Measurements from ENCODE around the gene NOTUM. TPM values are rescaled to one million over a fixed set of nuclear protein-coding genes. Genes with fewer than 3 reads are reported as not detected.

The NOTUM gene
- total and polyA plus RNA-seq, 9 donors: 2.8 to 7.6 (median 3.4) TPM

Other genes with a start within 250 kb of the NOTUM start
- gene SLC25A10, start 248.9 kb downstream of the NOTUM start, total RNA-seq: 4.3 TPM
- 1 to 10 TPM; 3.3 to 5.3 (median 4.2) TPM for gene SLC25A10, start 248.9 kb downstream of the NOTUM start, polyA plus RNA-seq (ENCODE audit: insufficient read depth in 1 of 8, insufficient read length in 8 of 8, low replicate concordance in 1 of 8)
- gene GCGR, start 157.0 kb downstream of the NOTUM start, total RNA-seq: not detected
- under 1 TPM in 4 of 8 donors, not detected in 4; 0.10 to 0.21 (median 0.18) TPM for gene GCGR, start 157.0 kb downstream of the NOTUM start, polyA plus RNA-seq (ENCODE audit: insufficient read depth in 1 of 8, insufficient read length in 8 of 8, low replicate concordance in 1 of 8)
- 113 TPM for gene MCRIP1, start 127.9 kb downstream of the NOTUM start, total RNA-seq
- 100 to 1,000 TPM; 123 to 147 (median 134) TPM for gene MCRIP1, start 127.9 kb downstream of the NOTUM start, polyA plus RNA-seq (ENCODE audit: insufficient read depth in 1 of 8, insufficient read length in 8 of 8, low replicate concordance in 1 of 8)
- gene PPP1R27, start 126.1 kb downstream of the NOTUM start, total RNA-seq: 43.4 TPM
- 10 to 100 TPM; 14.6 to 57.4 (median 28.8) TPM for gene PPP1R27, start 126.1 kb downstream of the NOTUM start, polyA plus RNA-seq (ENCODE audit: insufficient read depth in 1 of 8, insufficient read length in 8 of 8, low replicate concordance in 1 of 8)
- gene P4HB, start 100.7 kb downstream of the NOTUM start, total RNA-seq: 385 TPM
- 100 to 1,000 TPM; 383 to 577 (median 450) TPM for gene P4HB, start 100.7 kb downstream of the NOTUM start, polyA plus RNA-seq (ENCODE audit: insufficient read depth in 1 of 8, insufficient read length in 8 of 8, low replicate concordance in 1 of 8)
- 86.0 TPM for gene ARHGDIA, start 89.8 kb downstream of the NOTUM start, total RNA-seq
- 100 to 1,000 TPM; 145 to 236 (median 190) TPM for gene ARHGDIA, start 89.8 kb downstream of the NOTUM start, polyA plus RNA-seq (ENCODE audit: insufficient read depth in 1 of 8, insufficient read length in 8 of 8, low replicate concordance in 1 of 8)
- 72.6 TPM for gene ALYREF, start 69.6 kb downstream of the NOTUM start, total RNA-seq
- 10 to 100 TPM; 56.0 to 80.0 (median 70.8) TPM for gene ALYREF, start 69.6 kb downstream of the NOTUM start, polyA plus RNA-seq (ENCODE audit: insufficient read depth in 1 of 8, insufficient read length in 8 of 8, low replicate concordance in 1 of 8)
- 113 TPM for gene ANAPC11, start 69.5 kb downstream of the NOTUM start, total RNA-seq
- gene ANAPC11, start 69.5 kb downstream of the NOTUM start, polyA plus RNA-seq (ENCODE audit: insufficient read depth in 1 of 8, insufficient read length in 8 of 8, low replicate concordance in 1 of 8): 100 to 1,000 TPM; 104 to 140 (median 113) TPM
- 2.0 TPM for gene NPB, start 58.9 kb downstream of the NOTUM start, total RNA-seq
- under 1 TPM; 0.22 to 0.82 (median 0.66) TPM for gene NPB, start 58.9 kb downstream of the NOTUM start, polyA plus RNA-seq (ENCODE audit: insufficient read depth in 1 of 8, insufficient read length in 8 of 8, low replicate concordance in 1 of 8)
- 9.0 TPM for gene PCYT2, start 49.8 kb downstream of the NOTUM start, total RNA-seq
- 10 to 100 TPM in 6 of 8 donors, 1 to 10 TPM in 2; 9.4 to 12.6 (median 11.2) TPM for gene PCYT2, start 49.8 kb downstream of the NOTUM start, polyA plus RNA-seq (ENCODE audit: insufficient read depth in 1 of 8, insufficient read length in 8 of 8, low replicate concordance in 1 of 8)
- 6.0 TPM for gene SIRT7, start 43.0 kb downstream of the NOTUM start, total RNA-seq
- 1 to 10 TPM; 6.5 to 9.7 (median 8.4) TPM for gene SIRT7, start 43.0 kb downstream of the NOTUM start, polyA plus RNA-seq (ENCODE audit: insufficient read depth in 1 of 8, insufficient read length in 8 of 8, low replicate concordance in 1 of 8)
- 8.2 TPM for gene MAFG, start 33.5 kb downstream of the NOTUM start, total RNA-seq
- 10 to 100 TPM; 11.7 to 18.1 (median 16.7) TPM for gene MAFG, start 33.5 kb downstream of the NOTUM start, polyA plus RNA-seq (ENCODE audit: insufficient read depth in 1 of 8, insufficient read length in 8 of 8, low replicate concordance in 1 of 8)
- gene PYCR1, start 23.9 kb downstream of the NOTUM start, total RNA-seq: 78.9 TPM
- 100 to 1,000 TPM in 2 of 8 donors, 10 to 100 TPM in 6; 58.4 to 107 (median 80.3) TPM for gene PYCR1, start 23.9 kb downstream of the NOTUM start, polyA plus RNA-seq (ENCODE audit: insufficient read depth in 1 of 8, insufficient read length in 8 of 8, low replicate concordance in 1 of 8)
- gene MYADML2, start 14.0 kb downstream of the NOTUM start, total RNA-seq: 24.1 TPM
- gene MYADML2, start 14.0 kb downstream of the NOTUM start, polyA plus RNA-seq (ENCODE audit: insufficient read depth in 1 of 8, insufficient read length in 8 of 8, low replicate concordance in 1 of 8): 10 to 100 TPM; 11.3 to 23.1 (median 20.0) TPM
- 28.7 TPM for gene ASPSCR1, start 16.4 kb upstream of the NOTUM start, total RNA-seq
- 10 to 100 TPM; 22.5 to 35.9 (median 26.6) TPM for gene ASPSCR1, start 16.4 kb upstream of the NOTUM start, polyA plus RNA-seq (ENCODE audit: insufficient read depth in 1 of 8, insufficient read length in 8 of 8, low replicate concordance in 1 of 8)
- 44.8 TPM for gene CENPX, start 61.7 kb upstream of the NOTUM start, total RNA-seq
- gene CENPX, start 61.7 kb upstream of the NOTUM start, polyA plus RNA-seq (ENCODE audit: insufficient read depth in 1 of 8, insufficient read length in 8 of 8, low replicate concordance in 1 of 8): 10 to 100 TPM; 33.4 to 41.0 (median 38.4) TPM
- 9.1 TPM for gene LRRC45, start 62.1 kb upstream of the NOTUM start, total RNA-seq
- 10 to 100 TPM in 4 of 8 donors, 1 to 10 TPM in 4; 8.4 to 12.3 (median 10.3) TPM for gene LRRC45, start 62.1 kb upstream of the NOTUM start, polyA plus RNA-seq (ENCODE audit: insufficient read depth in 1 of 8, insufficient read length in 8 of 8, low replicate concordance in 1 of 8)
- 11.2 TPM for gene RAC3, start 70.5 kb upstream of the NOTUM start, total RNA-seq
- 10 to 100 TPM in 5 of 8 donors, 1 to 10 TPM in 3; 7.2 to 15.3 (median 11.1) TPM for gene RAC3, start 70.5 kb upstream of the NOTUM start, polyA plus RNA-seq (ENCODE audit: insufficient read depth in 1 of 8, insufficient read length in 8 of 8, low replicate concordance in 1 of 8)
- gene DCXR, start 76.5 kb upstream of the NOTUM start, total RNA-seq: 36.0 TPM
- gene DCXR, start 76.5 kb upstream of the NOTUM start, polyA plus RNA-seq (ENCODE audit: insufficient read depth in 1 of 8, insufficient read length in 8 of 8, low replicate concordance in 1 of 8): 10 to 100 TPM; 30.0 to 44.6 (median 39.2) TPM
- gene RFNG, start 90.6 kb upstream of the NOTUM start, total RNA-seq: 21.6 TPM
- gene RFNG, start 90.6 kb upstream of the NOTUM start, polyA plus RNA-seq (ENCODE audit: insufficient read depth in 1 of 8, insufficient read length in 8 of 8, low replicate concordance in 1 of 8): 10 to 100 TPM; 25.3 to 47.1 (median 31.7) TPM
- 69.6 TPM for gene GPS1, start 90.7 kb upstream of the NOTUM start, total RNA-seq
- gene GPS1, start 90.7 kb upstream of the NOTUM start, polyA plus RNA-seq (ENCODE audit: insufficient read depth in 1 of 8, insufficient read length in 8 of 8, low replicate concordance in 1 of 8): 10 to 100 TPM; 68.1 to 87.7 (median 76.7) TPM
- gene DUS1L, start 104.6 kb upstream of the NOTUM start, total RNA-seq: 43.6 TPM
- 10 to 100 TPM; 52.9 to 73.5 (median 59.3) TPM for gene DUS1L, start 104.6 kb upstream of the NOTUM start, polyA plus RNA-seq (ENCODE audit: insufficient read depth in 1 of 8, insufficient read length in 8 of 8, low replicate concordance in 1 of 8)
- 15.4 TPM for gene FASN, start 137.0 kb upstream of the NOTUM start, total RNA-seq
- gene FASN, start 137.0 kb upstream of the NOTUM start, polyA plus RNA-seq (ENCODE audit: insufficient read depth in 1 of 8, insufficient read length in 8 of 8, low replicate concordance in 1 of 8): 10 to 100 TPM; 23.0 to 53.4 (median 34.9) TPM

Measured in muscle of leg (tissue), 9 donors.